HCT116 (cell line): Measurements from ENCODE around the gene CDC42EP2. TPM values are rescaled to one million over a fixed set of nuclear protein-coding genes. Genes with fewer than 3 reads are reported as not detected.

ENCODE experiments used
- ATAC-seq: fragments of 200-7000 bp; cut with Tn5 transposase; 2 replicates; pipeline ENCODE4 v1.9.1; 2020; ENCODE audit warnings: mild to moderate bottlenecking, moderate library complexity
- Bru-seq: library from RNA; stranded (reverse); fragments of 400-500 nt; gene quantifications from one replicate; lab custom pipeline; 2021; lab: Mats Ljungman, UMichigan
- BruChase-seq, 2 experiments: library from RNA; stranded (reverse); fragments of 400-500 nt; gene quantifications; one replicate each; lab custom pipeline; 2021; lab: Mats Ljungman, UMichigan
- BruUV-seq: library from RNA; stranded (reverse); fragments of 400-500 nt; replicated peaks from 2 replicates; lab custom pipeline; 2021; lab: Mats Ljungman, UMichigan
- CTCF ChIA-PET: fragments of 300-600 bp; sonication (Branson Sonifier 250); formaldehyde crosslinking; loops from one replicate; lab custom pipeline; 2021; ENCODE audit warnings: antibody characterized with exemption; lab: Charles Lee
- POLR2A ChIA-PET: fragments of 300-600, 350-600 bp; sonication (Branson Sonifier 250); formaldehyde crosslinking; loops from one replicate; lab custom pipeline; 2021; ENCODE audit warnings: antibody characterized with exemption; lab: Charles Lee
- RAD21 ChIA-PET, 2 experiments: fragments of 300-600 bp; sonication (Branson Sonifier 250); formaldehyde crosslinking; loops; one replicate each; lab custom pipeline; 2023; ENCODE audit warnings: low total read pairs in 2 of 2; ENCODE audit not compliant: uncharacterized antibody in 2 of 2, unreplicated experiment in 2 of 2, low non-redundant PET in 1 of 2; lab: Charles Lee
- DNase-seq: peaks from one replicate; pipeline ENCODE4 v3.0.0-alpha.2; 2010; ENCODE audit warnings: low read depth, low spot score
- H2AFZ ChIP-seq: fragments of 200-600 bp; shearing (Covaris generic), sonication (generic); 2 replicates; pipeline ENCODE4 v1.6.1; 2017; ENCODE audit warnings: low read depth, mixed run types, mixed read lengths, antibody characterized with exemption, low read length; ENCODE audit not compliant: poor library complexity, severe bottlenecking
- H3K27ac ChIP-seq: 2 replicates; pipeline ENCODE4 v1.5.1; 2012; ENCODE audit warnings: low read depth, low read length
- H3K27me3 ChIP-seq: fragments of 200-600 bp; sonication (generic); 2 replicates; pipeline ENCODE4 v1.6.1; 2016; ENCODE audit warnings: mixed run types, low read length, mixed read lengths; ENCODE audit not compliant: insufficient read depth
- H3K36me3 ChIP-seq, 2 experiments: fragments of 200-500 bp in 1 of 2; fragments of 200-600 bp in 1 of 2; sonication (Bioruptor generic) in 1 of 2; sonication (generic) in 1 of 2; 2 replicates each; pipeline versions ENCODE4 v1.5.1 to v1.6.1; 2014 to 2016; ENCODE audit warnings: low read length in 2 of 2, inconsistent platforms in 1 of 2, mixed read lengths in 1 of 2, mixed run types in 1 of 2; ENCODE audit not compliant: insufficient read depth in 2 of 2, control insufficient read depth in 1 of 2
- H3K4me1 ChIP-seq, 2 experiments: fragments of 200-600 bp in 1 of 2; sonication (generic) in 1 of 2; 2 replicates each; pipeline versions ENCODE4 v1.5.1 to v1.6.1; 2012 to 2017; ENCODE audit warnings: low read length in 2 of 2, inconsistent platforms in 1 of 2, mild to moderate bottlenecking in 1 of 2, mixed read lengths in 1 of 2, mixed run types in 1 of 2, moderate library complexity in 1 of 2; ENCODE audit not compliant: insufficient read depth in 2 of 2, control insufficient read depth in 1 of 2
- H3K4me2 ChIP-seq: fragments of 200-600 bp; sonication (generic); 2 replicates; pipeline ENCODE4 v1.6.1; 2017; ENCODE audit warnings: mixed run types, low read length, mixed read lengths
- H3K4me3 ChIP-seq, 2 experiments: fragments of 200-600 bp in 1 of 2; sonication (generic) in 1 of 2; replicated peaks in 1 of 2; 2 replicates each; pipeline ENCODE4 v1.5.1; 2011 to 2016; ENCODE audit warnings: low read length in 2 of 2, control low read depth in 1 of 2, low read depth in 1 of 2, mild to moderate bottlenecking in 1 of 2, mixed read lengths in 1 of 2, mixed run types in 1 of 2
- H3K79me2 ChIP-seq: fragments of 200-600 bp; sonication (generic); 2 replicates; pipeline ENCODE4 v1.6.1; 2017; ENCODE audit warnings: mild to moderate bottlenecking, mixed run types, low read length, moderate library complexity, mixed read lengths; ENCODE audit not compliant: insufficient read depth
- H3K9ac ChIP-seq: fragments of 200-600 bp; sonication (generic); 2 replicates; pipeline ENCODE4 v1.6.1; 2016; ENCODE audit warnings: low read length, mixed read lengths
- H3K9me2 ChIP-seq: fragments of 200-600 bp; sonication (generic), shearing (Covaris generic); 2 replicates; pipeline ENCODE4 v1.6.1; 2017; ENCODE audit warnings: mixed run types, mild to moderate bottlenecking, moderate library complexity; ENCODE audit not compliant: insufficient read depth
- H3K9me3 ChIP-seq, 2 experiments: fragments of 200-500 bp in 1 of 2; fragments of 200-600 bp in 1 of 2; sonication (Bioruptor generic) in 1 of 2; sonication (generic) in 1 of 2; 2 replicates each; pipeline ENCODE4 v1.6.1; 2014 to 2017; ENCODE audit warnings: low read length in 2 of 2, mixed read lengths in 2 of 2, inconsistent platforms in 1 of 2, low read depth in 1 of 2, mild to moderate bottlenecking in 1 of 2, mixed run types in 1 of 2, moderate library complexity in 1 of 2; ENCODE audit not compliant: control insufficient read depth in 1 of 2, insufficient read depth in 1 of 2
- H4K20me1 ChIP-seq: fragments of 200-600 bp; sonication (generic), shearing (Covaris generic); 2 replicates; pipeline ENCODE4 v1.6.1; 2017; ENCODE audit warnings: mixed run types, mild to moderate bottlenecking, moderate library complexity; ENCODE audit not compliant: insufficient read depth
- ATF3 ChIP-seq: IDR thresholded peaks from 2 replicates; pipeline ENCODE4 v1.6.1; 2012
- CBX3 ChIP-seq: IDR thresholded peaks from 2 replicates; pipeline ENCODE4 v1.6.1; 2012; ENCODE audit warnings: low read depth
- EGR1 ChIP-seq: IDR thresholded peaks from 2 replicates; pipeline ENCODE4 v1.6.1; 2012; ENCODE audit warnings: low read depth
- ELF1 ChIP-seq: IDR thresholded peaks from 2 replicates; pipeline ENCODE4 v1.6.1; 2012; ENCODE audit warnings: low read depth, borderline replicate concordance
- EZH2 ChIP-seq: fragments of 200-600 bp; sonication (generic); IDR thresholded peaks from 2 replicates; pipeline ENCODE4 v1.6.1; 2017; ENCODE audit warnings: antibody characterized with exemption, mixed run types
- JUND ChIP-seq: IDR thresholded peaks from 2 replicates; pipeline ENCODE4 v1.6.1; 2012
- MAX ChIP-seq: IDR thresholded peaks from 2 replicates; pipeline ENCODE4 v1.6.1; 2012
- POLR2A ChIP-seq: IDR thresholded peaks from 2 replicates; pipeline ENCODE4 v1.7.0; 2011; ENCODE audit warnings: borderline replicate concordance; ENCODE audit not compliant: insufficient read depth, insufficient read length; ENCODE audit errors: extremely low read depth
- POLR2AphosphoS5 ChIP-seq: IDR thresholded peaks from 2 replicates; pipeline ENCODE4 v1.6.1; 2011; ENCODE audit warnings: mild to moderate bottlenecking, low read depth, low read length, moderate library complexity
- RAD21 ChIP-seq: IDR thresholded peaks from 2 replicates; pipeline ENCODE4 v1.6.1; 2012; ENCODE audit warnings: low read depth, mild to moderate bottlenecking
- REST ChIP-seq: IDR thresholded peaks from 2 replicates; pipeline ENCODE4 v1.6.1; 2012; ENCODE audit warnings: low read depth
- SIN3A ChIP-seq: IDR thresholded peaks from 2 replicates; pipeline ENCODE4 v1.6.1; 2012; ENCODE audit warnings: low read depth
- SRF ChIP-seq: IDR thresholded peaks from 2 replicates; pipeline ENCODE4 v1.6.1; 2012; ENCODE audit warnings: low read depth
- TCF7L2 ChIP-seq: IDR thresholded peaks from 2 replicates; pipeline ENCODE4 v1.7.0; 2011; ENCODE audit warnings: borderline replicate concordance, inconsistent platforms; ENCODE audit not compliant: insufficient read depth, insufficient read length; ENCODE audit errors: extremely low read depth
- YY1 ChIP-seq: IDR thresholded peaks from 2 replicates; pipeline ENCODE4 v1.6.1; 2011; ENCODE audit warnings: low read length, low read depth, moderate library complexity, mild to moderate bottlenecking; ENCODE audit not compliant: insufficient replicate concordance; ENCODE audit errors: extremely low read depth
- ZBTB33 ChIP-seq: IDR thresholded peaks from 2 replicates; pipeline ENCODE4 v1.6.1; 2011; ENCODE audit warnings: mild to moderate bottlenecking, low read length, moderate library complexity; ENCODE audit not compliant: insufficient replicate concordance; ENCODE audit errors: extremely low read depth
- ZFX ChIP-seq: fragments of 450-650 bp; IDR thresholded peaks from 2 replicates; pipeline ENCODE4 v1.6.1; 2017
- ZNF274 ChIP-seq: fragments of 200-500 bp; sonication (Bioruptor generic); IDR thresholded peaks from 2 replicates; pipeline ENCODE4 v1.6.1; 2014; ENCODE audit warnings: mild to moderate bottlenecking, low read depth, low read length, inconsistent platforms
- intact Hi-C: fragments of 100-400 bp; cut with micrococcal nuclease; formaldehyde crosslinking; loops from 2 replicates; pipeline ENCODE4 v1.10.0; 2022
- long read RNA-seq: library from polyadenylated mRNA; unstranded; transcript quantifications from one replicate; pipeline ENCODE4 v2.0.0, GENCODE V29; 2021; ENCODE audit not compliant: unreplicated experiment
- polyA plus RNA-seq: library from polyadenylated mRNA; unstranded; fragments of >200 nt; gene quantifications from 2 replicates; pipeline ENCODE4 v1.2.1, GENCODE V29; 2012; ENCODE audit warnings: missing spikeins
- total RNA-seq: library from RNA; stranded (reverse); gene quantifications from one replicate; pipeline ENCODE4 v1.2.1, GENCODE V29; 2021; ENCODE audit not compliant: unreplicated experiment

CDC42EP2 gene
- total RNA-seq (15.4 TPM), Bru-seq, nascent RNA (percentile 66 among the genes with signal in this experiment), BruChase-seq, experiment 1, labeled RNA remaining after a 6-hour chase (percentile 54 among the genes with signal in this experiment), BruChase-seq, experiment 2, labeled RNA remaining after a 2-hour chase (percentile 61 among the genes with signal in this experiment)
- 17.2 and 20.4 TPM in 2 replicates for polyA plus RNA-seq
- long read RNA-seq, transcript CDC42EP2-201 (2 exons, 2,023 nt), result major isoform, 12 of 12 reads
- long read RNA-seq, partial matches to known transcripts, result 0 of 12 reads
- long read RNA-seq, other reads (novel, unspliced or antisense), result 0 of 12 reads

GRCh38 chr11:65314501-65315203 is at the start of gene CDC42EP2:
CDC42EP2 (plus strand) TSS chr11:65314866; CDS start chr11:65320899, 6,033 bp downstream.
- peak within 1 kb of the TSS; percentile 77 for H3K9ac ChIP-seq
- peaks cover 47% of the 10 kb centered on the region for H3K79me2 ChIP-seq
- H3K27me3 ChIP-seq, result no peaks in the 10 kb centered on the region
- intact Hi-C loops, result loop anchor here (1.0 kb wide), 1 partner anchor 39 kb away; no protein-coding TSS in a partner anchor
- POLR2A ChIA-PET, result interaction anchor here (1.0 to 3.2 kb wide), 6 partner anchors 18 to 194 kb away, joined by 4 to 20 read pairs (median 6); partner anchors contain the start of genes DPF2 and MALAT1
- H3K27ac ChIP-seq, result peak within 1 kb of the TSS; percentile 83
- H3K9me2 ChIP-seq, result no peaks in the 10 kb centered on the region
- ATAC-seq (peak; percentile 82), DNase-seq (peak; percentile 44)
- peaks cover 31 to 61% of the 10 kb centered on the region in 2 experiments for H3K4me1 ChIP-seq
- CTCF ChIA-PET, result interaction anchor here (0.9 to 5.4 kb wide), 8 partner anchors 11 to 470 kb away, joined by 3 to 127 read pairs (median 6); partner anchors contain the start of genes CDC42BPG and DPF2
- RAD21 ChIA-PET, result interaction anchor here (0.7 to 3.4 kb wide), 4 partner anchors 15 to 40 kb away, joined by 3 to 27 read pairs (median 8); no protein-coding TSS in a partner anchor
- no peak within 1 kb of the TSS for H2AFZ ChIP-seq
- peak within 1 kb of the TSS; percentile 84 for H3K4me2 ChIP-seq
- BruUV-seq, result no TSS peak
- 0 out of 4 replicates have a peak, but pooled peaks cover 0 to 3% of the 10 kb centered on the region in 2 experiments for H3K36me3 ChIP-seq
- no peaks in the 10 kb centered on the region for H3K9me3 ChIP-seq
- no peaks in the 10 kb centered on the region for H4K20me1 ChIP-seq
- peak within 1 kb of the TSS; percentile 84 to 85 for H3K4me3 ChIP-seq
- TF ChIP-seq EZH2, result no peak
- TF ChIP-seq CBX3, result no peak
- no peak for TF ChIP-seq ZBTB33
- TF ChIP-seq EGR1, result peak; percentile 67; the same call in 1 of the 2 replicates
- no peak for TF ChIP-seq ZNF274
- TF ChIP-seq JUND, result no peak
- TF ChIP-seq SRF, result no peak
- no peak for TF ChIP-seq MAX
- no peak for TF ChIP-seq REST
- TF ChIP-seq ELF1, result no peak
- no peak for TF ChIP-seq ZFX
- peak; percentile 33 for TF ChIP-seq TCF7L2
- TF ChIP-seq POLR2A, result peak; percentile 62
- no peak for TF ChIP-seq RAD21
- TF ChIP-seq ATF3, result no peak
- peak; percentile 92 for TF ChIP-seq POLR2AphosphoS5
- no peak for TF ChIP-seq YY1
- peak; percentile 29; the same call in 1 of the 2 replicates for TF ChIP-seq SIN3A
